GM19452 (cell line): ENCODE results near the gene NFIB.

Source experiments
- ATAC-seq: cut with Tn5 transposase; IDR thresholded peaks from one replicate; pipeline ENCODE4 v1.9.1; 2021; ENCODE audit not compliant: unreplicated experiment

The NFIB gene

DNA sequence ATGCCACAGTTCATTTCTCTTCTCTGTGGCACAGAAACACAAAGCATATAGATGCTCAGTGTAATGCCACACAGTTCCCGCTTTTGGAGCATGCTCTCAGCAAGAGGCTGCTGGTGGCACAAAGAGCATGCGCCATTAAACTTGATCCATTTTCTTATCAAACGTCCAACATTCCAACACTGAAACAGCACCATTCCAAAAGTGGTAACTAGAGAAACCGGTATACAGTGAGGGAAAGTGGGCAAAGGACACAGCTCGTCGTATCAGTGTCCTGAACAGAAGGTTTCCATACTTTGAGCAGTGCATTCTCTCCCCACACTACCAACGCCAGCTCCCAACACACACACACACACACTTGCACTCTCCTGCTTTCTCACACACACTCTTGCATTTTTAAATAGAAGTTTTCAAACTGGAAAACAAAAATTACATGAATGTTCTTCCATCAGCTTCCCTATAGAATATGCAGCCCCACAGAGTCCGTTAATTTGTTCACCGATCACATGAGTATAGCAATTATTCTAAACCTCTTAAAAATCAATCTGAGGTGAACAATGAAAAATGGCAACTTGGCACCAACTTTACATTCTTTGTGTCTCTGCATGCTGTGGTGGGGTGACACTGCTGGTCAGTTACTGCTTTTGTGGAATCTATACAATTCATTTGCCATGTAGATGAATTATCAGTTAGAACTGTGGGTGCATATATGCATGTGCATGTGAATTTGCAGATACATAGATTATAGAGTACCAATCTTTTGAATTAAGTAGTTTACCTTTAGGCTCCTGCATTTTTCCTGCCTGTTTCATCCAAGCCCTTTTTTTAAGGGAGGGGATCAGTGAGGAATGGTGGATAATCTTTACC is 5.7 kb downstream of the NFIB start:
- ATAC-seq = no peak

- ATAC-seq = no peak
These were observed 7.0 kb downstream of the NFIB start for GRCh38 chr9:14306672-14307660.

DNA sequence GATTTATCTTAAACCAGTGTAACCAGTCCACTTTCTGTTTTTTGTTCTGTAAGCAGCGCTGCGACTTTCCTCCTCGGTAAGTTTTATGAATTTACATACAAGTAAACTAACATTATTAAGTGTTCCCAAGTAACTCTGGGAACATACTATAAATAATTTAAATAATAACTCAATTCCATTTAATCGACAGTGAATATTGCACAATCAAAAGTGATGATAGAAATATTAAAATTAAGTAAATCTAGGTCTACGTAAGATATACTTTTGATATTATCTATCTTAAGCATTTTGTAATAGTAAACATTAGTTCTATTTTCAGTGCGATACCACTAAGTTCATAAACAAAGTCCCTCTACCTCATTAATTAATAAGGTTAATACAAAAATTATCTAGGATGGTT is 7.8 kb downstream of the NFIB start:
- no peak for ATAC-seq

DNA sequence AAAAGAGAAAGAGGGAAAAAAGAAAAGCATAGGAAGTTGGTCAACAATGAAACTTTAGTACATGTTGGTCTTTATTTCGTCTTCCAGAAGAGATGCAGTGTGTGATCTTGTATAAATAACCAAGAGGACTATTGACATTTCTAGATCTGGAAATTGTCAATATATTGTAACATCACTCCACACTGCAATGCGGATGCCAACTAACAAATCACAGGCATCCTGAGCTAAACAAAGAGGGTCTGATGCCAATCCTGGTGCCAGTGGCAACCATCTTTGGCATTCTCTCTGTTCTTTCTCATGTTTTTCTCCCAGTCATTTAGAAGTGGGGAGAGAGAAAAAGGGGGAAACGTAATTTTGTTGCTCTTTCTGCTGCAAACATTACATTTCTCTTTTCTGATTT is 9.7 kb downstream of the NFIB start:
- no peak for ATAC-seq

GRCh38 chr9:14303521-14303920 is 10.4 kb downstream of the NFIB start:
- no peak for ATAC-seq

DNA sequence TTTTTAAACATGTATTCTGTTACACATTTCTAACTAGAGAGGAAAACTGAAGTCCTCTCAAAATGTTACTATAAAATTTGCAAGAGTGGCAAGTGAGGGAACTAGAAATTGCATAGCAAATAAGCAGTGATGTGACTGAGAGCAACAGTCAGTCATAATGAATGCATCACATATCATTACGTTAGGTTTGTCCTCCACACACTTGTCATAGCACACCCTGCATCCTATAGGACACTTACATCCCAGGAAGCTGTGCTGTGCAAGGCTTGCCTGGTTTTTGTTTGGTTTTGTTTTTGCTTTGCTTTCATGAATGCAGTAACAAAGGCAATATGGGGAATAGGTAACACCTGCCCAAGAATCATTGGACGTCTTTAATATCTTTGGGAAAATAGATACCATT is 10.8 kb downstream of the NFIB start:
- no peak for ATAC-seq

DNA sequence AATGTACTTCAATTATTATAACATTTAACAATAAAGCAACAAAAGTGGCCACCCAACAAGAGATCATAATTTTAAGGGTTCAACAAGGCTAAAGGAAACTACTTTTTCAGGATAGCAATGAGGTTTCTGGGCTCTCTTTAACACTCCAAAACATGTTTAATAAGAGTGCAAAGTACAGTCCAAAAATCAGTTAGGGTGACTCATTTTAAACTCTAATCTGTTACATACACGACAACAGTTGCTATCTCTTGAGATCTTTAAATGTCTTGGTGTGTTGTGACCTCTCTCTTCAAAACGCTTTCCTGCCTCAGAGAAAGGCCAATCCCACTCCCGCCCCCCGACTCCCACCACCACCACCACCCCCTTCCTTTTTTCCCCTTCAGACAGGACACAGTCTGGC is 11.5 kb downstream of the NFIB start:
- no peak for ATAC-seq

GRCh38 chr9:14301583-14302021 is 12.3 kb downstream of the NFIB start:
- no peak for ATAC-seq

- no peak for ATAC-seq
These were observed 12.9 kb downstream of the NFIB start for GRCh38 chr9:14301006-14301405.

- ATAC-seq = no peak
These were observed 13.4 kb downstream of the NFIB start for GRCh38 chr9:14300588-14300987.

- ATAC-seq = no peak
These were observed 13.9 kb downstream of the NFIB start for GRCh38 chr9:14300040-14300439.

DNA sequence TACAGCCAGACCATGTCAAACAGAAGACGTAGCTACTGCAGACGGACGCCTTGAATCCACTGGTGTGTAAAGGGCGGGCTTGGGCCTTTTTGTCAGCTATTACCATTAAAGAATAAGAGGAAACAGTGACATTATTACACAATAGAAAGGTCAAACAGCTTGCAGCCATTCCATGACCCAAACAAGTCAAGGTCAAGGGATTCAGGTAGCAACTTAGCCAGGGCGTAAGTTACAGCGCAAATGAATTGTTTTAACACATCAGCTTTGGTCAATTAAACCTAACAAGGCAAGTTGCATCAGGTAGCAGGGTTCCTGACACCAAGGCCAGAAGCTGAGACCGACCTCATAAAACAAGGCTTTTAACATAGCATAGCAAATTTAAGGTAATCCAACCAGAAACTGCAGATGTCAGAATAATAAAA is 15.3 kb downstream of the NFIB start:
- no peak for ATAC-seq

GRCh38 chr9:14296495-14297113 is 17.3 kb downstream of the NFIB start:
- ATAC-seq = no peak

DNA sequence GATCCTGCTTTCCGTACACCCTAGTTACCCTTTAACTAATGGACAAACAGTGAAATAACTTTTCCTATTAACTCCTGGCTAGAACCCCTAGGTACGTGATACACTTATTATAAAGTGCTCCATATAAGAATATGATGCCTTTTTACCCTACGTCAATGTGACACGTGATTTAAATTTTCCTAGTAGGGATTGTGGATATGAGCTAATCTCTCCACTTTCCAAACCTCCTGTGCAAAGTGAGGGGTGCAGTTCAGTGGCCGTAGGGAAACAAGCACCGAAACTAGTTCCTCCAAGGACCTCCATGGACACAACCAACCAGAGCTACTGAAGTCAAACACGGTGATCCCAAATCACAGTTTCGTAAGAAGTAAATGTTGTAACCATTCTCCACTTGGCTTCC is 19.3 kb downstream of the NFIB start:
- no peak for ATAC-seq

DNA sequence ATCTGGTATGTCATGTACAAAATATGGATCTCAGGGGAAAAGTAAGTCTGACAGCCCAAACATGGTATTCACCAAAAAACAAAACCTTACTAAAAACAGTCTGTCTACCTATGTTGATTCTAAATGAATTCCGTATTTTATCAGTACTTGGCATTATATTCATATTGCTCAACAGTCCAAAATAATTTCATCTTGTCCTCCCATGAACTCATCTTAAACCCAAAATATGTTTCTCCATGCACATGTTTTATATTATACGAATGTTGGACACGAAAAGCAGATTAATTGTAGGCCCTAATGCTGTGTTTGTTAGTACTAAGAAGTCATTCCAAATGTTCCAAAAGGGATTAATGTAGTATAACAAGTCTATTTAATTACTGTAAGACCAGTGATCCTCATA is 20.1 kb downstream of the NFIB start:
- no peak for ATAC-seq

DNA sequence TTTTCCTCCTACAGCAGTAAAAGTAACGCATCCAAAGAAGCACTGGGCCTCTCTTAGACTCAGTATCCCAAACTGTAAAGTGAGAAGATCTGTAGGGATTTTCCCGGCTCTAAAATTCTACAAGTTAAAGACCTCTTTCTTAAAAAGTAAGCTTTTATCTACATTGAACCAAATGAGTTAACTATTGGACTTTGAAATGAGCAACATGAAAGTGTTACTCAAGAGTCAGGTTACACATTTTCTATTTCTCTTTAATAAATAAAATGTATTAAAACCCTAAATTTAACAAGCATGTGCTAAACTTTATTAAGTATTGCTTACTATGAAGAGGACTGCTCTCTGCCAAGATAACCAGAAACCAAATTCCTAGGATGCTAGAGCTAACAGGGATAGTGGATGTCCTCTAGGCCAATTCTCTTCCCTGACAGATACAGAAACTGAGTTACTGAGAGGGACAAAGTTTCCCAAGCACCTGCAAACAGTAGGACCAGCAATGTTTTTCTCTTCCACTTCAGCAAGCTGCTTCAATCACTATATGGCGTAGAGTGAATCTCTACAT is 21.7 kb downstream of the NFIB start:
- ATAC-seq = no peak

GRCh38 chr9:14289916-14290315 is 24.0 kb downstream of the NFIB start:
- no peak for ATAC-seq

DNA sequence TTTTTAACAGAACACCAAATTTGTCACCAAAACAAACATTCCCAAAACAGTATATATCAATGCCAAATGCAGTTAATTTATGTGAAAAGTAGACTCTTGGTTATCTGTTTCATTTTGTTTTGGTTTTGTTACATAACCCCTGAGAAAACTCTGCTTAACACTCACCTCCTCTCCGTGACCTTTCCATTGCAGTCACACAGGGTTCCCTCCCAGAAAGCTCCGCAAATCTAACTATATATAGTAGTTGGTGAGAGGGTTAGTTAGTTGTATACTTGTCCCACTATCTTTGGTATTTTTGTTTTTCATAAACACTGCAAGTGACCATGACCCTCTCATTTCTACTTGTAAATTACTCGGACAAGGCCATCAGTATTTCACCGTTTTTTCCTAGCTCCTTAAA is 25.5 kb downstream of the NFIB start:
- ATAC-seq = no peak

DNA sequence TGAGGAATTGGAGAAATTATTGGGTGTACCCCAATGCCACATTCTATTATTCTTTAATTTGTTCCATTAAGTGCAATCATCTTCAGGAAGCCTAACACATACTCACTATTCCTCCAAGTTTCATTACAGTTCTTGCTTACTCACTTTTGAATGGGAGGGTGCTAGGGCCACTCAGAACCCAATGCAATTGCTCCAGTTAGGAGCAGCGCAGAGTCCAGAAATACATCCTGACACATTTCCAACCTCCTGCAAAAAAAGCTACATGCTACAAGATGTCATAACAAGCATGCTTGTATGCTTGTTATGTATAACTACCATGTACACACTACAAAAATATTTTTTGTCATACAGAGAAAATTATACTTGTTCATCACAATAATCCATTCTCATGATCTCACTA is 27.8 kb downstream of the NFIB start:
- ATAC-seq = no peak

- no peak for ATAC-seq
These were observed 30.7 kb downstream of the NFIB start for GRCh38 chr9:14283276-14283675.

DNA sequence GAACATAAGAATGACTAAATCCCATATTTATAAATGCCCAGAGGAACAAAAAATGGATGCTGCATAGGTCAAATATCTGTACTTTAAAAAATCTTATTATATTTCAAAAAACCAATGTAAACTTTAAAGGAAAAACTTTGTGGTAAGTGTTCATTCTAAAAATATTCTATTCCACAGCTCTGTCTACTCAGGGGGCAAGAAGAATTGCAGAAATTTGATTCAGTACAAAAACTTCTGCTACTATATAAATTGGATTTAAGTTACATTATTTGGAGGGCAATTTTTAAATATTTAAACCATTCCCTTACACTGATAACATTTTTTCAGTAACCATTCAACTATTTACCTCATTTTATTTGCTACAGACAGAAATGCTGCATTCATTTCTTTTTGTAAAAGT is 32.1 kb downstream of the NFIB start:
- ATAC-seq = no peak
